ENCODE measurements around the gene CSNK2A2.

GRCh38 chr16:58186176-58186944 is 11.5 kb downstream of the CSNK2A2 start:
- no peak for TF ChIP-seq CTCF (IDR thresholded peaks at IDR 0.05)
- TF ChIP-seq POLR2A (IDR thresholded peaks at IDR 0.05), result no peak

All from prostate gland (tissue), 2 donors.